Pancreas (tissue), 10 donors: ENCODE data around the gene RPL18. TPM values are rescaled to one million over a fixed set of nuclear protein-coding genes. Genes with fewer than 3 reads are reported as not detected.
A peak's percentile ranks its signal among the peaks of the same experiment; 100 is the strongest.

Experiments
- ATAC-seq, 4 donors: fragments of 200-7000 bp; cut with Tn5 transposase; one replicate each; pipeline versions ENCODE4 v1.8.0 to v1.9.1; 2020; ENCODE audit warnings: mild to moderate bottlenecking in 4 of 4, moderate library complexity in 4 of 4
- DNase-seq, 6 donors: peaks; one replicate each; pipeline ENCODE4 v3.0.0-alpha.2; 2020
- FAIRE-seq: peaks from 2 replicates; lab custom pipeline; 2012; peaks lifted over from hg19 to GRCh38; lab: Jason Lieb, UNC
- H3K27ac ChIP-seq, 4 donors: fragments of 200-600 bp; sonication (generic); 1 replicate in 3 of 4; 2 replicates in 1 of 4; pipeline versions ENCODE4 v1.5.0 to v1.8.0; 2020
- H3K27me3 ChIP-seq, 4 donors: fragments of 200-600 bp; one replicate each; pipeline ENCODE4 v1.8.0; 2021
- H3K36me3 ChIP-seq, 3 donors: fragments of 200-600 bp; sonication (generic) in 1 of 3; one replicate each; pipeline versions ENCODE4 v1.5.0 to v1.8.0; 2020 to 2021
- H3K4me1 ChIP-seq, 3 donors: fragments of 200-600 bp; one replicate each; pipeline ENCODE4 v1.8.0; 2021
- H3K4me3 ChIP-seq, 4 donors: fragments of 200-600 bp; sonication (generic) in 2 of 4; one replicate each; pipeline versions ENCODE4 v1.5.0 to v1.8.0; 2020 to 2021
- H3K9me3 ChIP-seq, 4 donors: fragments of 200-600 bp; one replicate each; pipeline ENCODE4 v1.8.0; 2021
- WGBS, 2 donors: extraction: QIAGEN DNeasy Blood & Tissue Kit; methylation state at CpG; one replicate each; pipeline ENCODE4 v1.1.7; 2013; 5-methylcytosine and 5-hydroxymethylcytosine counted together
- intact Hi-C, 3 donors: fragments of 100-400 bp; cut with DNase I; formaldehyde crosslinking; loops; one replicate each; pipeline versions ENCODE4 v1.11.1 to v1.14.2; 2022
- polyA plus RNA-seq, 2 donors: library from polyadenylated mRNA; stranded (reverse); fragments of 200-250 nt; gene quantifications; one replicate each; pipeline ENCODE4 v1.2.3, GENCODE V29; 2013
- total RNA-seq, 6 donors: library from RNA; stranded (reverse); fragmentation: NEBNext Ultra II Directional in 4 of 6; extraction: Animal tissue kit (Norgen Biotek cat#: 25700) in 4 of 6; gene quantifications; one replicate each; pipeline versions ENCODE4 v1.2.1 to v1.2.4, GENCODE V29; 2021 to 2023
- TF ChIP-seq, protein P1 (sequence below), 4 donors: fragments of 200-600 bp; sonication (generic) in 3 of 4; IDR thresholded peaks; one replicate each; pipeline versions ENCODE4 v1.5.0 to v1.8.0; 2021; ENCODE audit warnings: antibody characterized with exemption in 4 of 4
- donor health status: healthy with polysubstance abuse.
- donor health status: DM: no; HTN: no; CAD: no; lungs with moderate emphysema.
- donor health status: DM: no; HTN: no; CAD: no.
- donor health status: control.
- donor health status: control.
- donor health status: Bipolar disorder and iron deficiency.
- donor health status: DM: yes; HTN: yes; CAD: no.
- donor health status: DM: no; HTN: no; CAD: no.
- donor health status: DM: no; HTN: no; CAD: no.
- donor health status: DM: yes; HTN: yes; CAD: no.

The RPL18 gene
- total and polyA plus RNA-seq, 8 donors, result 881 to 2,344 (median 1,245) TPM

DNA sequence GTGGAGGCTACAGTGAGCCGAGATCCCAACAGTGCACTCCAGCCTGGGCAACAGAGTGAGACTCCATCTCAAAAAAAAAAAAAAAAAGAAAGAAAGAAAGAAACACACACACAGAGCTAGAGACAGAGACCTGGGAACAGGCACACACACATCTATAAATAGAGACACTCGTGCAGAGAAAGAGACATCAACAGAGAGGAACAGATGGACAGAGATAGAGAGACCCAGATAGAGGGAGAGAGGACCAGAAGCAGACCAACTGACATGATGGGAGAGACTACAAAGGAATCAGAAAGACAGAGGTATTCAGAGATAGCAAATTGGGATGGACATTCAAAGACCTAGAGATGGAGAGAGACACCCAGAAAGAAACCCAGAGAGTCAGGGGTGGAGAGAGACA is 29.2 kb upstream of the RPL18 start:
- Histone ChIP-seq H3K27me3 (no peaks in the 10 kb centered on the region), H3K27ac (no peak overlapping the region), H3K9me3 (no peaks in the 10 kb centered on the region), H3K36me3 (no peaks in the 10 kb centered on the region), H3K4me1 (peaks cover 0 to 3% (median 0%) of the 10 kb centered on the region in 3 donors), H3K4me3 (no peak overlapping the region)
- ATAC-seq (no peak), DNase-seq (no peak), FAIRE-seq (no peak)
- intact Hi-C loops, result loop anchor here in 1 of 3 donors (10.0 kb wide), 1 partner anchor 197 kb away; no protein-coding TSS in a partner anchor
- TF ChIP-seq, protein P1, sequence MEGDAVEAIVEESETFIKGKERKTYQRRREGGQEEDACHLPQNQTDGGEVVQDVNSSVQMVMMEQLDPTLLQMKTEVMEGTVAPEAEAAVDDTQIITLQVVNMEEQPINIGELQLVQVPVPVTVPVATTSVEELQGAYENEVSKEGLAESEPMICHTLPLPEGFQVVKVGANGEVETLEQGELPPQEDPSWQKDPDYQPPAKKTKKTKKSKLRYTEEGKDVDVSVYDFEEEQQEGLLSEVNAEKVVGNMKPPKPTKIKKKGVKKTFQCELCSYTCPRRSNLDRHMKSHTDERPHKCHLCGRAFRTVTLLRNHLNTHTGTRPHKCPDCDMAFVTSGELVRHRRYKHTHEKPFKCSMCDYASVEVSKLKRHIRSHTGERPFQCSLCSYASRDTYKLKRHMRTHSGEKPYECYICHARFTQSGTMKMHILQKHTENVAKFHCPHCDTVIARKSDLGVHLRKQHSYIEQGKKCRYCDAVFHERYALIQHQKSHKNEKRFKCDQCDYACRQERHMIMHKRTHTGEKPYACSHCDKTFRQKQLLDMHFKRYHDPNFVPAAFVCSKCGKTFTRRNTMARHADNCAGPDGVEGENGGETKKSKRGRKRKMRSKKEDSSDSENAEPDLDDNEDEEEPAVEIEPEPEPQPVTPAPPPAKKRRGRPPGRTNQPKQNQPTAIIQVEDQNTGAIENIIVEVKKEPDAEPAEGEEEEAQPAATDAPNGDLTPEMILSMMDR (IDR thresholded peaks at IDR 0.05), result no peak
- 68 to 70% methylated on average over 2 of the region's 2 CpGs for WGBS, 2 donors

DNA sequence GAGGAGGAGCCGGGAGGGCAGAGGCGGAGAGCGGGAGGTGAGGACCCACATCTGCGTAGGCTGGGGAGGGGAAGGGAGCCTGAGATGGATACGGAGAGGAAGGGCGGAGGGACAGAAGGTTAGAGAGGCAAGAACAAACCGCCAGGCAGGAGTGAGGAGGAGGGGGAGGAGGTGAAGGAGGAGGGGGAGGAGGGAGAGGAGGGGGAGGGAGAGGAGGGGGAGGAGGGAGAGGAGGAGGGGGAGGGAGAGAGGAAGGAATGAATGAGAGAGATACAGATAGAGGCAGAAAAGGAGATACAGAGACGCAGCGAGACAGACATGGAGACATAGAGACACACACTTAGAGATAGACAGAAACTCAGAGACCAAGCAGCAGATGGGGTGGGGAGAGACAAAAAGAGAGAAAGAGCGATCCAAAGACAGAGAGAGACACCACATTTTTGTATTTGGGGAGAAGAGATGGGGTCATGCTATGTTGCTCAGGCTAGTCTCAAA is 27.8 kb upstream of the RPL18 start:
- ATAC-seq, result no peak

DNA sequence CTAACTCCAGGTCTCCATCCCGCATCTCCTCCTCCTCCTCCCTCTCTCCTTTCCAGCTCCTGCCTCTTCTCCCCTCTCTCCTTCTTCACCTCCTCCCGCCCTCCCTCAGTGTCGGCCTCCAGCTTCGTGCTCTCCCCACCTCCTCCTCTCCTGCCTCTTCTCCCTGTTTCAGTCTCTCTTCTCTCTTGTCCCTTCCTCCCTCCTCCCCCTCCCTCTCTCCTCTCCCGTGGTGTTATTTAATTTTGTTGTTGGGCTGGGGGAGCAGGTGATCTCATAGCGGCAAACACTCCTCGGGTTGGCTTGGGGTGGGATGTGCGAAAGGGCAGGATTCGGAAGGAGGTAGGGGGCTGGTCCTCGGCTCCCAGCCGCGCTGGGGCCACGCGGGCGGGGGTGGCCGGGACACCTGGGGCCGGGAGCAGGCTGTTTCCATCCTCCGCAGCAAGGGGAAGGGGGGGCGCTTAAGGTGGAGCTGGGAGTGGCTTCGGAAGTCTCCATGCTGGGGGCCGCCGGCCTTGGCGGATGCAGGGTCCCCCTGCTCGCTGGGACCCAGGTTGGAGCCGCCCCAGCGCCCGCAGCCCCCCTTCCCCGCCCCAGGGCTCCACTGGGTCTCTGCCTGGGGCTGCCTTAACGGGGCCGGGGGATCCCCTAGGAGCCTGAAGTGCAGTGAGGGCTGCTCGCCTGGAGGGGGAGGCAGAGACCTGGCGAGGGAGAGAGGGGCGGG is 27.2 kb upstream of the RPL18 start, which contains the start of gene CA11:
Gene CA11, minus strand, starts transcription at position 187 of the 721 bp plus-strand sequence. CDS start 555 bp downstream, outside the sequence.
- intact Hi-C loops, result loop anchor here in 1 of 3 donors (10.0 kb wide), 1 partner anchor 199 kb away; no protein-coding TSS in a partner anchor

More for the DNA sequence above, 27.8 kb upstream of the RPL18 start:
- Histone ChIP-seq H3K9me3 (no peaks in the 10 kb centered on the region), H3K27me3 (no peaks in the 10 kb centered on the region), H3K36me3 (no peaks in the 10 kb centered on the region), H3K27ac (peak overlapping the region in 2 of 4 donors; percentile 82 to 86), H3K4me3 (peak overlapping the region in 2 of 4 donors; percentile 51 to 52), H3K4me1 (peaks cover 0 to 3% (median 0%) of the 10 kb centered on the region in 3 donors)
- 11 to 14% methylated on average over 6 to 8 of the region's 10 CpGs for WGBS, 2 donors
- intact Hi-C loops, result loop anchor here in 1 of 3 donors (10.0 kb wide), 1 partner anchor 198 kb away; no protein-coding TSS in a partner anchor
- no peak for FAIRE-seq
- DNase-seq, result no peak
- TF ChIP-seq, protein P1 (IDR thresholded peaks at IDR 0.05), result no peak

DNA sequence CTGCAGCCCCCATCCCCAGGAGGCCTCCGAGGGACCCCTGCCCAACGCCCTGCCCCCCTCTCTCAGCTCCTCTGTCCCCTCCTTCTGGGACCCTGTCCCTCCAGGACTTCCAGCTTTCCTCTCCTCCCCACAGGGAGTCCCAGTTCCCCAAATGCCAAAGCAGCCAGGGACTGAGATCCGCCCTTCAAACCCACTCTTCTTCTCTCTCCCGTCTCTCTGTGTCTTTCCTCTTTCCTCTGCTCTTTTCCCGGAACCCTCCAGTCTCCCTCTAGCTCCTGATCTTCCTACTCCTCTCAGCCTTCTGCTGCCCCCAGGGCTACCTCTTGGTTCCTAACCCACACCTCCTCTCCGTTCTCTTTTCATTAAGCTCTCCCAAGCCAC is 26.6 kb upstream of the RPL18 start:
- no peak for FAIRE-seq
- Histone ChIP-seq H3K4me1 (peaks cover 0 to 3% (median 0%) of the 10 kb centered on the region in 3 donors), H3K9me3 (no peaks in the 10 kb centered on the region), H3K27ac (peak overlapping the region; percentile 56 to 86 (median 79)), H3K27me3 (no peaks in the 10 kb centered on the region), H3K4me3 (peak overlapping the region; percentile 15 to 52 (median 36)), H3K36me3 (no peaks in the 10 kb centered on the region)
- ATAC-seq, result peak in 3 of 4 donors; percentile 6 to 10 (median 8)
- TF ChIP-seq, protein P1 (IDR thresholded peaks at IDR 0.05), result no peak
- WGBS, 2 donors, result 0 to 2% methylated on average over 6 of the region's 6 CpGs
- intact Hi-C loops, result loop anchor here in 1 of 3 donors (10.0 kb wide), 1 partner anchor 199 kb away; no protein-coding TSS in a partner anchor
- DNase-seq, result no peak

More for the DNA sequence above, 27.2 kb upstream of the RPL18 start, which contains the start of gene CA11:
- Histone ChIP-seq H3K4me3 (peak within 1 kb of the TSS; percentile 15 to 52 (median 36)), H3K9me3 (no peaks in the 10 kb centered on the region), H3K27ac (peak within 1 kb of the TSS; percentile 56 to 86 (median 79)), H3K36me3 (no peaks in the 10 kb centered on the region), H3K4me1 (peaks cover 0 to 3% (median 0%) of the 10 kb centered on the region in 3 donors), H3K27me3 (no peaks in the 10 kb centered on the region)
- TF ChIP-seq, protein P1 (IDR thresholded peaks at IDR 0.05), result peak; percentile 73 to 86 (median 84)
- DNase-seq (peak; percentile 88 to 97 (median 92)), ATAC-seq (peak; percentile 88 to 95 (median 91)), FAIRE-seq (no peak)
- whole genome bisulfite sequencing, 2 donors, result 1 to 2% methylated on average over 22 to 33 of the region's 33 CpGs
